CD4-positive, alpha-beta memory T cell (primary cell): ENCODE results near the gene HLA-DRB1. TPM values are rescaled to one million over a fixed set of nuclear protein-coding genes. Genes with fewer than 3 reads are reported as not detected.
"Not testable (repeated sequence)": the region's sequence is repeated elsewhere in the genome, so short reads cannot be mapped to it uniquely, and the experiment has no call there.

Source experiments
- CTCF ChIA-PET: fragments of 350-600 bp; sonication (Branson Sonifier 250); formaldehyde crosslinking; loops from one replicate; lab custom pipeline; 2021; ENCODE audit warnings: inconsistent platforms; ENCODE audit not compliant: partially characterized antibody; lab: Charles Lee
- POLR2A ChIA-PET: fragments of 350-600 bp; sonication (Branson Sonifier 250); formaldehyde crosslinking; loops from one replicate; lab custom pipeline; 2021; ENCODE audit not compliant: partially characterized antibody; lab: Charles Lee
- DNase-seq, 5 donors: peaks; one replicate each; pipeline versions ENCODE4 v3.0.0 to v3.0.0-alpha.2; 2020 to 2022; ENCODE audit warnings: mixed read lengths in 1 of 5
- H3K27ac ChIP-seq: one replicate; pipeline ENCODE4 v1.7.0; 2013; ENCODE audit warnings: low read depth, low read length
- H3K27me3 ChIP-seq: 2 replicates; pipeline ENCODE4 v1.7.0; 2013; ENCODE audit warnings: mild to moderate bottlenecking, low read length, moderate library complexity; ENCODE audit not compliant: insufficient read depth
- H3K36me3 ChIP-seq: 2 replicates; pipeline ENCODE4 v1.7.0; 2013; ENCODE audit warnings: mild to moderate bottlenecking, low read length, moderate library complexity; ENCODE audit not compliant: insufficient read depth
- H3K4me1 ChIP-seq: 2 replicates; pipeline ENCODE4 v1.7.0; 2013; ENCODE audit warnings: mild to moderate bottlenecking, low read length, moderate library complexity; ENCODE audit not compliant: insufficient read depth
- H3K4me3 ChIP-seq, 2 donors: one replicate each; pipeline ENCODE4 v1.7.0; 2013; ENCODE audit warnings: low read length in 2 of 2, mild to moderate bottlenecking in 1 of 2
- H3K9me3 ChIP-seq, 2 donors: one replicate each; pipeline ENCODE4 v1.7.0; 2013; ENCODE audit warnings: low read length in 2 of 2, control low read depth in 1 of 2; ENCODE audit not compliant: control insufficient read depth in 1 of 2
- H3K27ac Mint-ChIP-seq, 7 donors: one replicate each; pipeline ENCODE4 v1.8.0; 2020 to 2021; ENCODE audit warnings: mixed read lengths in 7 of 7, mild to moderate bottlenecking in 6 of 7, inconsistent platforms in 3 of 7, moderate library complexity in 3 of 7
- H3K27me3 Mint-ChIP-seq, 2 donors: one replicate each; pipeline ENCODE4 v1.8.0; 2020 to 2021; ENCODE audit warnings: mixed read lengths in 2 of 2
- H3K36me3 Mint-ChIP-seq, 2 donors: one replicate each; pipeline ENCODE4 v1.8.0; 2020 to 2021; ENCODE audit warnings: mixed read lengths in 2 of 2, inconsistent platforms in 1 of 2, mild to moderate bottlenecking in 1 of 2
- H3K4me1 Mint-ChIP-seq, 4 donors: one replicate each; pipeline ENCODE4 v1.8.0; 2020 to 2021; ENCODE audit warnings: mixed read lengths in 4 of 4, mild to moderate bottlenecking in 1 of 4
- H3K4me3 Mint-ChIP-seq, 8 donors: one replicate each; pipeline ENCODE4 v1.8.0; 2020 to 2021; ENCODE audit warnings: mixed read lengths in 8 of 8, mild to moderate bottlenecking in 7 of 8, moderate library complexity in 6 of 8, inconsistent platforms in 3 of 8
- H3K9me3 Mint-ChIP-seq, 8 donors: one replicate each; pipeline ENCODE4 v1.8.0; 2020 to 2021; ENCODE audit warnings: mixed read lengths in 8 of 8, mild to moderate bottlenecking in 5 of 8, inconsistent platforms in 3 of 8, moderate library complexity in 1 of 8
- intact Hi-C: fragments of 100-400 bp; cut with micrococcal nuclease; formaldehyde crosslinking; loops from one replicate; pipeline ENCODE4 v1.15.1; 2023
- polyA plus RNA-seq, 2 donors: library from polyadenylated mRNA; unstranded; fragments of 300-500 nt; fragmentation: Illumina TruSeq; gene quantifications; one replicate each; pipeline ENCODE4 v1.2.3, GENCODE V29; 2021
- total RNA-seq, 2 experiments: library from RNA; stranded (reverse); gene quantifications; one replicate each; pipeline ENCODE4 v1.2.3, GENCODE V29; 2021

HLA-DRB1 gene
- total and polyA plus RNA-seq, 4 experiments from 2014 or later = 6.9 to 31.6 (median 14.3) TPM

DNA sequence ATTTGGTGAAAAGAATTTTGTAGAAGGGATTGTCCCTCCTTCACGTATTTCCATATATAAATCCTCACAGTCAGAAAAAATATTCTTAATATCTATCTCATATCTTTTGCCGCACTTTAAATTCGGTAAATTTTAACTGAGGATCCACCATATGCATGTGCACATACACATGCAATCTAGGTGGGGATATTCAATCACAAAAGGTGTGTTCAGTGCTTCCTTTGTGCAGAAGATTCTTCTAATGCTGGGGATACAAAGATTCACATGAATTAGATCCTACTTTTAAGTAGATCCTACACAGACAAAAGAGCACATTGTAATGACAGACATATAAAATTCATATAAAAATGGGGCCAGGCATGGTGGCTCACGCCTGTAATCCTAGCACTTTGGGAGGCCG lies 13.6 kb upstream of the HLA-DRB1 start:
- H3K27ac Mint-ChIP-seq = peak overlapping the region in 2 of 7 donors; percentile 6 to 57
- no peaks in the 10 kb centered on the region for H3K9me3 ChIP-seq
- intact Hi-C loops = no loop called here
- ChIA-PET POLR2A (no interaction called here), CTCF (no interaction called here)
- H3K4me1 Mint-ChIP-seq = peaks cover 8 to 26% (median 17%) of the 10 kb centered on the region in 4 donors
- no peaks in the 10 kb centered on the region for H3K36me3 ChIP-seq
- H3K27me3 Mint-ChIP-seq = peaks cover 0 to 3% of the 10 kb centered on the region in 2 donors
- DNase-seq = no peak
- H3K4me3 Mint-ChIP-seq = peak overlapping the region in 2 of 8 donors; percentile 20 to 30
- H3K4me3 ChIP-seq = no peak overlapping the region
- H3K27me3 ChIP-seq = no peaks in the 10 kb centered on the region
- H3K27ac ChIP-seq = no peak overlapping the region
- H3K4me1 ChIP-seq = peaks cover 9% of the 10 kb centered on the region
- no peaks in the 10 kb centered on the region for H3K36me3 Mint-ChIP-seq
- H3K9me3 Mint-ChIP-seq = peaks cover 0 to 6% (median 1%) of the 10 kb centered on the region in 8 donors

DNA sequence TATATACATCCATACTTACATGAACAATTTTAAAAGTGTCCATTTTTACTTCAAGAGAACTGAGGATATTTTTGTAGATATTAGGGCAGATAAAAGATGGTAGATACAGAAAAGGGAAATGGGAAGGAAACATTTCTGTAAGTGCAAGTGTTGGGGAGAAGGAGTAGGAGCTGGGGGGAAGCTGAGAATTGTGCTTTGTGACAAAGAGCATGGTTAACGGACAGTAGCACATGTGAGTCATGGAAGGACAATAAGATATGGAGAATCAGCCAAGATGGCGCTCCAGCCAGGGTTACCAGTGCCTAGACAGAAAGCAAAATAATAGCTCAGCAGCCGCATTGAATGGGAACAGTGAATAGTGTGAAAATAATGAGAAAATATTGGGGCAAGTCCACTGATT lies 12.7 kb upstream of the HLA-DRB1 start:
- Histone ChIP-seq H3K27me3 (no peaks in the 10 kb centered on the region), H3K9me3 (no peaks in the 10 kb centered on the region), H3K27ac (no peak overlapping the region), H3K4me3 (no peak overlapping the region), H3K4me1 (peaks cover 9% of the 10 kb centered on the region), H3K36me3 (no peaks in the 10 kb centered on the region)
- POLR2A ChIA-PET = no interaction called here
- Mint-ChIP-seq H3K9me3 (peaks cover 0 to 6% (median 1%) of the 10 kb centered on the region in 8 donors), H3K27me3 (peaks cover 0 to 3% of the 10 kb centered on the region in 2 donors), H3K27ac (peak overlapping the region in 2 of 7 donors; percentile 69 to 72), H3K4me3 (peak overlapping the region in 1 of 8 donors; percentile 17), H3K36me3 (no peaks in the 10 kb centered on the region), H3K4me1 (peaks cover 8 to 24% (median 17%) of the 10 kb centered on the region in 4 donors)
- CTCF ChIA-PET = no interaction called here
- no peak for DNase-seq
- intact Hi-C loops = no loop called here

DNA sequence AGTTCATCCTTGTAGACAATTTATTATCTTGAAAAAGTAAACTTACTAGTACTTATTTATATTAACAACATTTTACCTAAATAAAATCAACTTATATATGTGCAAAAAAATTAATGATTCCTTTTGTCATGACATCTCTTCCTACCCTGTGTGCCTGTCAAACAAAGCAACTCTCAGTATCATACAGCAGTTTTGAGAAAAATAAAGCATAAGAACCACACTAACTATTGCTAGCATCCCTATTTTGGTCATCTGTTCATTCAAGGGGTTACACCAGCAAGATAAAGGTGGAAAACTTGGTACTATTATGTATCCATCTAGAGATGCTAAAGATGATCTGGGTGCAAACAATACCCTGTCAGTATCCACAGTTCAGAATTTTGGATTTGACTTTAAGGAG lies 7.4 kb upstream of the HLA-DRB1 start:
- Histone ChIP-seq H3K36me3 (no peaks in the 10 kb centered on the region), H3K4me3 (no peak overlapping the region), H3K27me3 (no peaks in the 10 kb centered on the region), H3K27ac (no peak overlapping the region), H3K4me1 (no peaks in the 10 kb centered on the region), H3K9me3 (no peaks in the 10 kb centered on the region)
- intact Hi-C loops = no loop called here
- Mint-ChIP-seq H3K27ac (no peak overlapping the region), H3K4me3 (no peak overlapping the region), H3K4me1 (peaks cover 0 to 2% (median 0%) of the 10 kb centered on the region in 4 donors), H3K27me3 (no peaks in the 10 kb centered on the region), H3K36me3 (no peaks in the 10 kb centered on the region), H3K9me3 (peaks cover 0 to 2% (median 0%) of the 10 kb centered on the region in 8 donors)
- ChIA-PET CTCF (no interaction called here), POLR2A (no interaction called here)
- no peak for DNase-seq

DNA sequence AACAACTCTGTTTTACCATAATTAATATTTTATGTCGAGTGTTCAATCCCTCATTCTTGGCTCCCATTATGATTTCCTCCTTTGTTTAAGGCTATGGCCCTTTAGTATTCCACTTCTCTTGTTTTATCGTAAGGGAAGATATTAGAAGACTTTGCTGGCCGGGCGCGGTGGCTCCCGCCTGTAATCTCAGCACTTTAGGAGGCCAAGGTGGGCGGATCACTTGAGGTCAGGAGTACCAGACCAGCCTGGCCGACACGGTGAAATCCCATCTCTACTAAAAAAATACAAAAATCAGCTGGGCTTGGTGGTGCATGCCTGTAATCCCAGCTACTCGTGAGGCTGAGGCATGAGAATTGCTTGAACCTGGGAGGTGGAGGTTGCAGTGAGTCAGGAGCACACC lies 1.1 kb upstream of the HLA-DRB1 start:
- H3K27ac Mint-ChIP-seq, H3K36me3 ChIP-seq, H3K9me3 Mint-ChIP-seq, H3K27ac ChIP-seq, H3K36me3 Mint-ChIP-seq, H3K4me1 ChIP-seq, H3K27me3 Mint-ChIP-seq, intact Hi-C loops, POLR2A ChIA-PET, H3K4me3 ChIP-seq, H3K27me3 ChIP-seq, CTCF ChIA-PET, DNase-seq, H3K9me3 ChIP-seq, H3K4me3 Mint-ChIP-seq: not testable (repeated sequence)
- peaks cover 0 to 26% (median 16%) of the 10 kb centered on the region in 4 donors for H3K4me1 Mint-ChIP-seq

DNA sequence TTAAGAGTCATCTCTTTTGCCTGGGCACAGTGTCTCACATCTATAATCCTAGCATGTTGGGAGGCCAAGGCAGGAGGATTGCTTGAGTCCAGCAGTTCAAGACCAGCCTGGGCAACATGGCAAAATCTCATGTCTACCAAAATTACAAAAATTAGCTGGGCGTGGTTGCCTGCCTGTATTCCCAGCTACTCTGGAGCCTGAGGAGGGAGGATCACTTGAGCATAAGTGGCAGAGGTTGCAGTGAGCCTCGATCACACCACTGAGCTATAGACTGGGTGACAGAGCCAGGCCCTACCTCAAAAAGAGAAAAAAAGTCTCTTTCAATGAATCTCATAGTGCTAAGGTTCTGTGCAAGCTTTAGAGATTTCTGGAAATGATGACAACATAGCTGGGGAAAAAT lies 1.5 kb downstream of the HLA-DRB1 start:
- Mint-ChIP-seq H3K4me3 (peak overlapping the region in 5 of 8 donors; percentile 12 to 89 (median 65)), H3K27ac (peak overlapping the region in 3 of 7 donors; percentile 4 to 58 (median 41)), H3K4me1 (peaks cover 0 to 39% (median 20%) of the 10 kb centered on the region in 4 donors), H3K36me3 (no peaks in the 10 kb centered on the region), H3K27me3 (peaks cover 5 to 6% of the 10 kb centered on the region in 2 donors), H3K9me3 (peaks cover 0 to 1% (median 0%) of the 10 kb centered on the region in 8 donors)
- no peak for DNase-seq
- Histone ChIP-seq H3K27ac (no peak overlapping the region), H3K9me3 (no peaks in the 10 kb centered on the region), H3K36me3 (no peaks in the 10 kb centered on the region), H3K4me1 (no peaks in the 10 kb centered on the region), H3K27me3 (no peaks in the 10 kb centered on the region), H3K4me3 (no peak overlapping the region)
- intact Hi-C loops = loop anchor here (2.0 kb wide), 2 partner anchors 35 to 59 kb away; no protein-coding TSS in a partner anchor
- ChIA-PET POLR2A (interaction anchor here (1.3 kb wide), 1 partner anchor 35 kb away, joined by 3 read pairs; no protein-coding TSS in a partner anchor), CTCF (interaction anchor here (0.7 kb wide), 1 partner anchor 97 kb away, joined by 3 read pairs; no protein-coding TSS in a partner anchor)

GRCh38 chr6:32583527-32583898 lies 6.1 kb downstream of the HLA-DRB1 start:
- ChIA-PET CTCF (no interaction called here), POLR2A (interaction anchor here (0.8 to 1.8 kb wide), 2 partner anchors 39 to 41 kb away, joined by 4 to 9 read pairs; no protein-coding TSS in a partner anchor)
- intact Hi-C loops = no loop called here
- Mint-ChIP-seq H3K4me1 (peaks cover 9 to 34% (median 18%) of the 10 kb centered on the region in 4 donors), H3K27me3 (peaks cover 6 to 7% of the 10 kb centered on the region in 2 donors), H3K9me3 (peaks cover 0 to 2% (median 0%) of the 10 kb centered on the region in 8 donors), H3K27ac (peak overlapping the region in 4 of 7 donors; percentile 22 to 93 (median 66)), H3K36me3 (no peaks in the 10 kb centered on the region), H3K4me3 (peak overlapping the region in 3 of 8 donors; percentile 3 to 94 (median 50))
- no peaks in the 10 kb centered on the region for H3K36me3 ChIP-seq
- no peaks in the 10 kb centered on the region for H3K9me3 ChIP-seq
- DNase-seq = no peak
- no peaks in the 10 kb centered on the region for H3K27me3 ChIP-seq
- peak overlapping the region; percentile 43 for H3K27ac ChIP-seq
- H3K4me3 ChIP-seq = peak overlapping the region in 1 of 2 donors; percentile 41
- H3K4me1 ChIP-seq = peaks cover 4% of the 10 kb centered on the region

DNA sequence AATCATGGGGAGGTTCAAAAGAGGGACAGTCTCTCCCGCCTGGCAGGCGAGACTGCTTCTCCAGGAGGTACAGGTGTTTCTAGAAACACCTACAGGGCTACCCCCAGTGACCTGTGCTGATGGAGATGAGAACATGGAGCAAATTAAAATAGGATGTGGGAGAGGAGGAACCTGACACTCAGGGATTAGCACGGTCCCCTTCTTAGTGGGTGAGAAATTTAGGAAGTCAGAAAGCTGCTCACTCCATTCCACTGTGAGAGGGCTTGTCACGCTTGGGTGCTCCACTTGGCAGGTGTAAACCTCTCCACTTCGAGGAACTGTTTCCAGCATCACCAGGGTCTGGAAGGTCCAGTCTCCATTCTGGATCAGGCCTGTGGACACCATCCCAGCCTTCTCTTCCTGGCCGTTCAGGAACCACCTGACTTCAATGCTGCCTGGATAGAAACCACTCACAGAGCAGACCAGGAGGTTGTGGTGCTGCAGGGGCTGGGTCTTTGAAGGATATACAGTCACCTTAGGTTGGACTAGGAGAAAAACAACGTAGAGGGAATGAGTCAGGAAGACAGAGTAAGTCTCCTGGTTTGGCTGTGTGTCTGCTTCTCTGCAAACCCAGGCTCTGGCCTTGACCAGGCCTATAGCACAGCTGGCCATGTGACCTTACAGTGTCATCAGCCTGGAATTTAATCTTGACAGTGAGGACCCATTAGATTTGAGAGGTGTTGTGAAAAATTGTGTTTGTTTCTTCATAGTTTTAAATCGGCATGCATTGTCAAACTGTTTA lies 8.1 kb downstream of the HLA-DRB1 start:
- H3K4me3 ChIP-seq = no peak overlapping the region
- ChIA-PET POLR2A (no interaction called here), CTCF (no interaction called here)
- peaks cover 9 to 21% (median 14%) of the 10 kb centered on the region in 4 donors for H3K4me1 Mint-ChIP-seq
- peak overlapping the region in 1 of 7 donors; percentile 14 for H3K27ac Mint-ChIP-seq
- H3K27me3 Mint-ChIP-seq = peaks cover 4 to 5% of the 10 kb centered on the region in 2 donors
- H3K4me3 Mint-ChIP-seq = peak overlapping the region in 1 of 8 donors; percentile 16
- H3K4me1 ChIP-seq = peaks cover 4% of the 10 kb centered on the region
- no peaks in the 10 kb centered on the region for H3K36me3 Mint-ChIP-seq
- no peak overlapping the region for H3K27ac ChIP-seq
- no peaks in the 10 kb centered on the region for H3K27me3 ChIP-seq
- H3K36me3 ChIP-seq = no peaks in the 10 kb centered on the region
- intact Hi-C loops = no loop called here
- no peaks in the 10 kb centered on the region for H3K9me3 ChIP-seq
- no peak for DNase-seq
- peaks cover 0 to 2% (median 0%) of the 10 kb centered on the region in 8 donors for H3K9me3 Mint-ChIP-seq
